Activated naive CD4-positive, alpha-beta T cell treated with Interleukin-2 at 50 U/mL for 16 hours (primary cell): ENCODE measurements around the gene A2M.

ENCODE experiments used
- DNase-seq: peaks from one replicate; pipeline ENCODE4 v3.0.0-alpha.2; 2020

Gene A2M

GRCh38 chr12:9071518-9071917, 44.2 kb downstream of the A2M start:
- DNase-seq = no peak

- no peak for DNase-seq
Measured at GRCh38 chr12:9070351-9070750, 45.4 kb downstream of the A2M start.

GRCh38 chr12:9068600-9068999, 47.1 kb downstream of the A2M start:
- DNase-seq = no peak

GRCh38 chr12:9068086-9068485, 47.6 kb downstream of the A2M start:
- DNase-seq = no peak

- no peak for DNase-seq
Measured at GRCh38 chr12:9066755-9067423, 48.8 kb downstream of the A2M start.

GRCh38 chr12:9066183-9066623, 49.5 kb downstream of the A2M start:
- no peak for DNase-seq

GRCh38 chr12:9065607-9065856, 50.2 kb downstream of the A2M start:
- no peak for DNase-seq

- DNase-seq = no peak
Measured at GRCh38 chr12:9064815-9065606, 50.7 kb downstream of the A2M start.

- peak; percentile 59 for DNase-seq
Measured at GRCh38 chr12:9064201-9064814, 51.4 kb downstream of the A2M start.

- no peak for DNase-seq
Measured at GRCh38 chr12:9052610-9053009, 63.1 kb downstream of the A2M start.

- no peak for DNase-seq
Measured at GRCh38 chr12:9051158-9051550, 64.6 kb downstream of the A2M start.

- DNase-seq = no peak
Measured at GRCh38 chr12:9050521-9051157, 65.1 kb downstream of the A2M start.

- no peak for DNase-seq
Measured at GRCh38 chr12:9049520-9050133, 66.1 kb downstream of the A2M start.

- no peak for DNase-seq
Measured at GRCh38 chr12:9048930-9049329, 66.8 kb downstream of the A2M start.

- DNase-seq = no peak
Measured at GRCh38 chr12:9047105-9047504, 68.6 kb downstream of the A2M start.

- no peak for DNase-seq
Measured at GRCh38 chr12:9043766-9044165, 72.0 kb downstream of the A2M start.

- no peak for DNase-seq
Measured at GRCh38 chr12:9041321-9041720, 74.4 kb downstream of the A2M start.

- DNase-seq = no peak
Measured at GRCh38 chr12:9040484-9041186, 75.1 kb downstream of the A2M start.

- no peak for DNase-seq
Measured at GRCh38 chr12:9039397-9039977, 76.2 kb downstream of the A2M start.

GRCh38 chr12:9037431-9037830, 78.3 kb downstream of the A2M start:
- DNase-seq = no peak

- no peak for DNase-seq
Measured at GRCh38 chr12:9036227-9036626, 79.5 kb downstream of the A2M start.

GRCh38 chr12:9034095-9034494, 81.6 kb downstream of the A2M start:
- no peak for DNase-seq
